ENCODE results near the gene CARHSP1.

DNA sequence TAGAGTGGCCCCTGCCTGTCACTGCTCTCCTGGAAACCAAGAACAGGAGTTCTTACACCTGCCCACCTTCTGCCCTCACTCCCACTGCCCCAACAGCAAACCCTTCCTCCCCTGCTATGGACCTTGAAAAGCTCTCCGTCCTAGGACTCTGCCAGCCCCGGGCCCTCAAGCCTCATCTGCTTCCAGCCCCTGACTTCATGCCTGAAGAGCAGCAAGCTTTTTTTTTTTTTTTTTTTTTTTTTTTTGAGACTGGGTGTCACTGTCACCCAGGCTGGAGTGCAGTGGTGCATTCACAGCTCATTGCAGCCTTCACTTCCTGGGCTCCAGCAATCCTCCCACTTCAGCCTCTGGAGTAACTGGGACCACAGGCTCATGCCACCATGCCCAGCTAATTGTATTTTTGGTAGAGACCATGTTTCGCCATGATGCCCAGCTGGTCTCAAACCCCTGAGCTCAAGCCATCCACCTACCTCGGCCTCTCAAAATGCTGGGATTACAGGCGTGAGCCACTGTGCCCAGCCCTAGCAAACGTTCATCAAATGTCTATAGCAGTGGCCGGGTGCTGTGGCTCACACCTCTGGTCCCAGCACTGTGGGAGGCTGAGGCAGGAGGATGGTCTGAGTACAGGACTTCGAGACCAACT lies 16.9 kb downstream of the CARHSP1 start:
- TF ChIP-seq, protein P1, sequence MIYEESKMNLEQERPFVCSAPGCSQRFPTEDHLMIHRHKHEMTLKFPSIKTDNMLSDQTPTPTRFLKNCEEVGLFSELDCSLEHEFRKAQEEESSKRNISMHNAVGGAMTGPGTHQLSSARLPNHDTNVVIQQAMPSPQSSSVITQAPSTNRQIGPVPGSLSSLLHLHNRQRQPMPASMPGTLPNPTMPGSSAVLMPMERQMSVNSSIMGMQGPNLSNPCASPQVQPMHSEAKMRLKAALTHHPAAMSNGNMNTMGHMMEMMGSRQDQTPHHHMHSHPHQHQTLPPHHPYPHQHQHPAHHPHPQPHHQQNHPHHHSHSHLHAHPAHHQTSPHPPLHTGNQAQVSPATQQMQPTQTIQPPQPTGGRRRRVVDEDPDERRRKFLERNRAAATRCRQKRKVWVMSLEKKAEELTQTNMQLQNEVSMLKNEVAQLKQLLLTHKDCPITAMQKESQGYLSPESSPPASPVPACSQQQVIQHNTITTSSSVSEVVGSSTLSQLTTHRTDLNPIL (CRISPR knock-in tag; IDR thresholded peaks at IDR 0.05; ENCODE audit: low read depth): no peak
- TF ChIP-seq PPARA (CRISPR knock-in tag; IDR thresholded peaks at IDR 0.05; ENCODE audit: borderline replicate concordance) (no peak), ZFP30 (CRISPR knock-in tag; IDR thresholded peaks at IDR 0.05) (no peak), TCF4 (CRISPR knock-in tag; IDR thresholded peaks at IDR 0.05; ENCODE audit: borderline replicate concordance) (no peak), RARB (CRISPR knock-in tag; IDR thresholded peaks at IDR 0.05) (no peak), ARNTL (CRISPR knock-in tag; IDR thresholded peaks at IDR 0.05; ENCODE audit: borderline replicate concordance, low read depth) (no peak), GLIS3 (CRISPR knock-in tag; IDR thresholded peaks at IDR 0.05) (no peak), ZC3H10 (CRISPR knock-in tag; IDR thresholded peaks at IDR 0.05) (no peak), OSR1 (CRISPR knock-in tag; IDR thresholded peaks at IDR 0.05) (no peak)
- TF ChIP-seq, protein P2, sequence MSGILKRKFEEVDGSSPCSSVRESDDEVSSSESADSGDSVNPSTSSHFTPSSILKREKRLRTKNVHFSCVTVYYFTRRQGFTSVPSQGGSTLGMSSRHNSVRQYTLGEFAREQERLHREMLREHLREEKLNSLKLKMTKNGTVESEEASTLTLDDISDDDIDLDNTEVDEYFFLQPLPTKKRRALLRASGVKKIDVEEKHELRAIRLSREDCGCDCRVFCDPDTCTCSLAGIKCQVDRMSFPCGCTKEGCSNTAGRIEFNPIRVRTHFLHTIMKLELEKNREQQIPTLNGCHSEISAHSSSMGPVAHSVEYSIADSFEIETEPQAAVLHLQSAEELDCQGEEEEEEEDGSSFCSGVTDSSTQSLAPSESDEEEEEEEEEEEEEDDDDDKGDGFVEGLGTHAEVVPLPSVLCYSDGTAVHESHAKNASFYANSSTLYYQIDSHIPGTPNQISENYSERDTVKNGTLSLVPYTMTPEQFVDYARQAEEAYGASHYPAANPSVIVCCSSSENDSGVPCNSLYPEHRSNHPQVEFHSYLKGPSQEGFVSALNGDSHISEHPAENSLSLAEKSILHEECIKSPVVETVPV (CRISPR knock-in tag; IDR thresholded peaks at IDR 0.05): no peak
- TF ChIP-seq, protein P3, sequence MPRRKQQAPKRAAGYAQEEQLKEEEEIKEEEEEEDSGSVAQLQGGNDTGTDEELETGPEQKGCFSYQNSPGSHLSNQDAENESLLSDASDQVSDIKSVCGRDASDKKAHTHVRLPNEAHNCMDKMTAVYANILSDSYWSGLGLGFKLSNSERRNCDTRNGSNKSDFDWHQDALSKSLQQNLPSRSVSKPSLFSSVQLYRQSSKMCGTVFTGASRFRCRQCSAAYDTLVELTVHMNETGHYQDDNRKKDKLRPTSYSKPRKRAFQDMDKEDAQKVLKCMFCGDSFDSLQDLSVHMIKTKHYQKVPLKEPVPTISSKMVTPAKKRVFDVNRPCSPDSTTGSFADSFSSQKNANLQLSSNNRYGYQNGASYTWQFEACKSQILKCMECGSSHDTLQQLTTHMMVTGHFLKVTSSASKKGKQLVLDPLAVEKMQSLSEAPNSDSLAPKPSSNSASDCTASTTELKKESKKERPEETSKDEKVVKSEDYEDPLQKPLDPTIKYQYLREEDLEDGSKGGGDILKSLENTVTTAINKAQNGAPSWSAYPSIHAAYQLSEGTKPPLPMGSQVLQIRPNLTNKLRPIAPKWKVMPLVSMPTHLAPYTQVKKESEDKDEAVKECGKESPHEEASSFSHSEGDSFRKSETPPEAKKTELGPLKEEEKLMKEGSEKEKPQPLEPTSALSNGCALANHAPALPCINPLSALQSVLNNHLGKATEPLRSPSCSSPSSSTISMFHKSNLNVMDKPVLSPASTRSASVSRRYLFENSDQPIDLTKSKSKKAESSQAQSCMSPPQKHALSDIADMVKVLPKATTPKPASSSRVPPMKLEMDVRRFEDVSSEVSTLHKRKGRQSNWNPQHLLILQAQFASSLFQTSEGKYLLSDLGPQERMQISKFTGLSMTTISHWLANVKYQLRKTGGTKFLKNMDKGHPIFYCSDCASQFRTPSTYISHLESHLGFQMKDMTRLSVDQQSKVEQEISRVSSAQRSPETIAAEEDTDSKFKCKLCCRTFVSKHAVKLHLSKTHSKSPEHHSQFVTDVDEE (CRISPR knock-in tag; IDR thresholded peaks at IDR 0.05): no peak
- TF ChIP-seq, protein P4, sequence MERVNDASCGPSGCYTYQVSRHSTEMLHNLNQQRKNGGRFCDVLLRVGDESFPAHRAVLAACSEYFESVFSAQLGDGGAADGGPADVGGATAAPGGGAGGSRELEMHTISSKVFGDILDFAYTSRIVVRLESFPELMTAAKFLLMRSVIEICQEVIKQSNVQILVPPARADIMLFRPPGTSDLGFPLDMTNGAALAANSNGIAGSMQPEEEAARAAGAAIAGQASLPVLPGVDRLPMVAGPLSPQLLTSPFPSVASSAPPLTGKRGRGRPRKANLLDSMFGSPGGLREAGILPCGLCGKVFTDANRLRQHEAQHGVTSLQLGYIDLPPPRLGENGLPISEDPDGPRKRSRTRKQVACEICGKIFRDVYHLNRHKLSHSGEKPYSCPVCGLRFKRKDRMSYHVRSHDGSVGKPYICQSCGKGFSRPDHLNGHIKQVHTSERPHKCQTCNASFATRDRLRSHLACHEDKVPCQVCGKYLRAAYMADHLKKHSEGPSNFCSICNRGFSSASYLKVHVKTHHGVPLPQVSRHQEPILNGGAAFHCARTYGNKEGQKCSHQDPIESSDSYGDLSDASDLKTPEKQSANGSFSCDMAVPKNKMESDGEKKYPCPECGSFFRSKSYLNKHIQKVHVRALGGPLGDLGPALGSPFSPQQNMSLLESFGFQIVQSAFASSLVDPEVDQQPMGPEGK (CRISPR knock-in tag; IDR thresholded peaks at IDR 0.05; ENCODE audit: borderline replicate concordance): no peak

All from SK-N-SH treated with all-trans-retinoic acid at 6 μM for 48 hours (cell line).